HepG2 (cell line): ENCODE results near the gene YPEL5. TPM values are rescaled to one million over a fixed set of nuclear protein-coding genes. Genes with fewer than 3 reads are reported as not detected.

Source experiments
- ATAC-seq: fragments of 200-7000 bp; cut with Tn5 transposase; 3 replicates; pipeline ENCODE4 v1.9.1; 2020; ENCODE audit warnings: mild to moderate bottlenecking, moderate library complexity
- BruUV-seq: library from RNA; stranded (reverse); fragments of 400-500 nt; replicated peaks from 2 replicates; lab custom pipeline; 2021; lab: Mats Ljungman, UMichigan
- CTCF ChIA-PET: fragments of 300-600 bp; formaldehyde crosslinking; extraction: SDS; loops from one replicate; lab custom pipeline; 2021; ENCODE audit warnings: low total read pairs, inconsistent platforms, low intra/inter-chr PET ratio; lab: Yijun Ruan, JAX
- POLR2A ChIA-PET: fragments of 350-600 bp; sonication (Branson Sonifier 250); formaldehyde crosslinking; loops from one replicate; lab custom pipeline; 2020; ENCODE audit warnings: antibody characterized with exemption, inconsistent platforms; lab: Yijun Ruan, JAX
- DNase-seq: peaks from one replicate; pipeline ENCODE4 v3.0.0-alpha.2; 2015; ENCODE audit warnings: low spot score
- FAIRE-seq: peaks from 3 replicates; lab custom pipeline; 2011; peaks lifted over from hg19 to GRCh38; lab: Jason Lieb, UNC
- H2AFZ ChIP-seq: one replicate; pipeline ENCODE4 v1.6.1; 2011; ENCODE audit warnings: low read length, inconsistent platforms
- H3K27ac ChIP-seq: fragments of 300-600 bp; 3 replicates; pipeline ENCODE4 v1.8.0; 2011; ENCODE audit warnings: mixed run types, mild to moderate bottlenecking, mixed read lengths, low read length, inconsistent platforms; ENCODE audit not compliant: insufficient read depth; ENCODE audit errors: extremely low read length
- H3K27me3 ChIP-seq, 2 experiments: fragments of 200-600 bp in 1 of 2; 2 replicates in 1 of 2; 3 replicates in 1 of 2; pipeline versions ENCODE4 v1.6.0 to v1.8.0; 2011; ENCODE audit warnings: low read length in 2 of 2, mild to moderate bottlenecking in 2 of 2, moderate library complexity in 2 of 2, inconsistent platforms in 1 of 2; ENCODE audit not compliant: insufficient read depth in 2 of 2, control insufficient read depth in 1 of 2
- H3K36me3 ChIP-seq, 2 experiments: fragments of 200-600 bp in 1 of 2; replicated peaks in 1 of 2; 2 replicates in 1 of 2; 3 replicates in 1 of 2; pipeline versions ENCODE4 v1.5.1 to v1.8.0; 2011; ENCODE audit warnings: low read length in 2 of 2, inconsistent platforms in 1 of 2; ENCODE audit not compliant: insufficient read depth in 2 of 2, control insufficient read depth in 1 of 2
- H3K4me1 ChIP-seq: 2 replicates; pipeline ENCODE4 v1.5.1; 2012; ENCODE audit warnings: low read length, inconsistent platforms; ENCODE audit not compliant: insufficient read depth
- H3K4me2 ChIP-seq: 2 replicates; pipeline ENCODE4 v1.6.0; 2011; ENCODE audit warnings: low read depth, low read length, inconsistent platforms
- H3K4me3 ChIP-seq, 3 experiments: fragments of 200-600 bp in 1 of 3; sonication (generic), shearing (Covaris generic) in 1 of 3; replicated peaks in 1 of 3; 2 replicates each; pipeline ENCODE4 v1.5.1; 2011 to 2016; ENCODE audit warnings: low read length in 3 of 3, inconsistent platforms in 2 of 3, low read depth in 2 of 3, mild to moderate bottlenecking in 2 of 3, control low read depth in 1 of 3, mixed read lengths in 1 of 3; ENCODE audit not compliant: insufficient read depth in 1 of 3
- H3K79me2 ChIP-seq: one replicate; pipeline ENCODE4 v1.6.1; 2011; ENCODE audit warnings: low read length, inconsistent platforms; ENCODE audit not compliant: insufficient read depth
- H3K9ac ChIP-seq: 2 replicates; pipeline ENCODE4 v1.6.0; 2011; ENCODE audit warnings: mild to moderate bottlenecking, low read depth, low read length, inconsistent platforms; ENCODE audit not compliant: insufficient read depth
- H3K9me3 ChIP-seq: 2 replicates; pipeline ENCODE4 v1.5.1; 2012; ENCODE audit warnings: mild to moderate bottlenecking, low read length
- H4K20me1 ChIP-seq: 2 replicates; pipeline ENCODE4 v1.6.0; 2011; ENCODE audit warnings: inconsistent platforms, mild to moderate bottlenecking, low read length, moderate library complexity; ENCODE audit not compliant: insufficient read depth
- FLYWCH1 ChIP-seq: sonication (generic); formaldehyde crosslinking; IDR thresholded peaks from 2 replicates; pipeline ENCODE4 v1.8.1; 2023; ENCODE audit warnings: mild to moderate bottlenecking, missing genetic modification reagents
- KLF6 ChIP-seq: IDR thresholded peaks from 2 replicates; pipeline ENCODE4 v1.8.0; 2016; ENCODE audit warnings: missing biosample characterization, missing genetic modification reagents
- NKX3-1 ChIP-seq: sonication (generic); formaldehyde crosslinking; IDR thresholded peaks from 2 replicates; pipeline ENCODE4 v1.5.0; 2020; ENCODE audit warnings: missing genetic modification reagents
- SALL2 ChIP-seq: sonication (generic); formaldehyde crosslinking; IDR thresholded peaks from 2 replicates; pipeline ENCODE4 v1.8.1; 2023; ENCODE audit warnings: mild to moderate bottlenecking, missing genetic modification reagents, inconsistent platforms
- SRSF9 ChIP-seq: fragments of 200-400 bp; formaldehyde crosslinking; IDR thresholded peaks from 2 replicates; pipeline ENCODE4 v1.6.1; 2018; ENCODE audit warnings: borderline replicate concordance, mild to moderate bottlenecking, low read depth, low read length; ENCODE audit not compliant: insufficient read depth, poor library complexity, severe bottlenecking
- TOE1 ChIP-seq: sonication (generic); formaldehyde crosslinking; IDR thresholded peaks from 2 replicates; pipeline ENCODE4 v1.4.0; 2020; ENCODE audit warnings: mild to moderate bottlenecking, missing genetic modification reagents
- ZNF34 ChIP-seq: sonication (generic); formaldehyde crosslinking; IDR thresholded peaks from 2 replicates; pipeline ENCODE4 v1.4.0; 2020; ENCODE audit warnings: mild to moderate bottlenecking, missing genetic modification reagents, borderline replicate concordance
- ZNF432 ChIP-seq: sonication (generic); formaldehyde crosslinking; IDR thresholded peaks from 2 replicates; pipeline ENCODE4 v1.5.0; 2020; ENCODE audit warnings: missing genetic modification reagents, mild to moderate bottlenecking, borderline replicate concordance
- ZNF460 ChIP-seq: sonication (generic); formaldehyde crosslinking; IDR thresholded peaks from 2 replicates; pipeline ENCODE4 v1.5.1; 2020; ENCODE audit warnings: missing genetic modification reagents, mild to moderate bottlenecking, borderline replicate concordance
- ZNF547 ChIP-seq: sonication (generic); formaldehyde crosslinking; IDR thresholded peaks from 2 replicates; pipeline ENCODE4 v1.5.1; 2020; ENCODE audit warnings: mild to moderate bottlenecking, missing genetic modification reagents
- ZNF552 ChIP-seq: sonication (generic); formaldehyde crosslinking; IDR thresholded peaks from 2 replicates; pipeline ENCODE4 v1.9.0; 2022; ENCODE audit warnings: missing genetic modification reagents, mild to moderate bottlenecking, borderline replicate concordance
- ZNF567 ChIP-seq: sonication (generic); formaldehyde crosslinking; IDR thresholded peaks from 2 replicates; pipeline ENCODE4 v1.8.1; 2023; ENCODE audit warnings: mild to moderate bottlenecking, missing genetic modification reagents, borderline replicate concordance
- ZNF7 ChIP-seq: IDR thresholded peaks from 2 replicates; pipeline ENCODE4 v1.6.1; 2016; ENCODE audit warnings: missing biosample characterization, missing genetic modification reagents
- ZSCAN25 ChIP-seq: sonication (generic); formaldehyde crosslinking; IDR thresholded peaks from 2 replicates; pipeline ENCODE4 v1.8.0; 2022; ENCODE audit warnings: mild to moderate bottlenecking, missing genetic modification reagents
- WGBS: methylation state at CpG from one replicate; pipeline ENCODE4 v1.1.6; 2017; ENCODE audit warnings: low lambda C conversion rate; 5-methylcytosine and 5-hydroxymethylcytosine counted together
- in situ Hi-C: cut with HindIII; loops from 2 replicates; pipeline ENCODE4 v1.10.0; 2017; ENCODE audit warnings: low pct_unique_long_range_greater_than_20kb; ENCODE audit not compliant: extremely low pct_ligation_motif_present
- intact Hi-C: fragments of 100-400 bp; cut with micrococcal nuclease; formaldehyde crosslinking; loops from one replicate; pipeline ENCODE4 v1.10.0; 2022; ENCODE audit not compliant: unreplicated experiment
- polyA plus RNA-seq, 8 experiments: library from polyadenylated mRNA; depleted of rRNA in 3 of 8; stranded (reverse) in 7 of 8; unstranded in 1 of 8; fragments of >200 nt; fragmentation: Illumina TruSeq in 4 of 8; extraction: Trizol in 4 of 8; gene quantifications; 2 replicates each; pipeline versions ENCODE4 v1.2.1 to v1.2.3, GENCODE V29; 2011 to 2016; ENCODE audit warnings: low read depth in 4 of 8, missing spikeins in 1 of 8, mixed read lengths in 1 of 8; ENCODE audit not compliant: insufficient read depth in 1 of 8
- total RNA-seq, 5 experiments: library from RNA; depleted of rRNA; stranded (reverse); fragments of >200 nt; fragmentation: Illumina TruSeq; extraction: Trizol; gene quantifications; 2 replicates each; pipeline ENCODE4 v1.2.3, GENCODE V29; 2016; ENCODE audit warnings: low read depth in 1 of 5
- TF ChIP-seq, protein P1 (sequence below): sonication (generic); formaldehyde crosslinking; IDR thresholded peaks from 2 replicates; pipeline ENCODE4 v1.4.0; 2020; ENCODE audit warnings: missing genetic modification reagents, borderline replicate concordance
- TF ChIP-seq, protein P2 (sequence below): sonication (generic); formaldehyde crosslinking; IDR thresholded peaks from 2 replicates; pipeline ENCODE4 v1.5.0; 2020; ENCODE audit warnings: missing genetic modification reagents, mild to moderate bottlenecking, borderline replicate concordance
- TF ChIP-seq, protein P3 (sequence below): sonication (generic); formaldehyde crosslinking; IDR thresholded peaks from 2 replicates; pipeline ENCODE4 v1.8.1; 2022; ENCODE audit warnings: low read depth, mild to moderate bottlenecking, missing genetic modification reagents
- TF ChIP-seq, protein P4 (sequence below): sonication (generic); formaldehyde crosslinking; IDR thresholded peaks from 2 replicates; pipeline ENCODE4 v1.4.0; 2020; ENCODE audit warnings: missing genetic modification reagents, low read depth, mild to moderate bottlenecking, borderline replicate concordance

The YPEL5 gene
- total and polyA plus RNA-seq, 2 of the 13 experiments (the other 11 are each of a cell fraction or from before 2014, with no cell fraction given), result 12.7 to 49.7 TPM

DNA sequence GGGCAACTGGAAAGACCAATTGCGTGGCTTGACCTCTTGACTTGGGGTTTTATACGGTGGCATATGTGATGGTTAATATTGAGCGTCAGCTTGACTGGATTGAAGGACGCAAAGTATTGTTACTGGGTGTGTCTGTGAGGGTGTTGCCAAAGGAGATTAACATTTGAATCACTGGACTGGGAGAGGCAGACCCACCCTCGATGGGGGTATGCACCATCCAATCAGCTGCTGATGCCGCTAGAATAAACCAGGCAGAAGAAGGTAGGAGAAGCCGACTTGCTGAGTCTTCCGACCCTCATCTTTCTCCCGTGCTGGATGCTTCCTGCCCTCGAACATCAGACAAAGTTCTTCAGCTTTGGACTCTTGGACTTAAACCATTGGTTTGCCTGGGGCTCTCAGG is 34.2 kb upstream of the YPEL5 start:
- in situ Hi-C loops, result no loop called here
- intact Hi-C loops, result no loop called here
- TF ChIP-seq, protein P1, sequence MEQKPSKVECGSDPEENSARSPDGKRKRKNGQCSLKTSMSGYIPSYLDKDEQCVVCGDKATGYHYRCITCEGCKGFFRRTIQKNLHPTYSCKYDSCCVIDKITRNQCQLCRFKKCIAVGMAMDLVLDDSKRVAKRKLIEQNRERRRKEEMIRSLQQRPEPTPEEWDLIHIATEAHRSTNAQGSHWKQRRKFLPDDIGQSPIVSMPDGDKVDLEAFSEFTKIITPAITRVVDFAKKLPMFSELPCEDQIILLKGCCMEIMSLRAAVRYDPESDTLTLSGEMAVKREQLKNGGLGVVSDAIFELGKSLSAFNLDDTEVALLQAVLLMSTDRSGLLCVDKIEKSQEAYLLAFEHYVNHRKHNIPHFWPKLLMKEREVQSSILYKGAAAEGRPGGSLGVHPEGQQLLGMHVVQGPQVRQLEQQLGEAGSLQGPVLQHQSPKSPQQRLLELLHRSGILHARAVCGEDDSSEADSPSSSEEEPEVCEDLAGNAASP (CRISPR knock-in tag), result no peak
- TF ChIP-seq ZNF432 (CRISPR knock-in tag) (no peak), ZSCAN25 (CRISPR knock-in tag) (no peak), TOE1 (CRISPR knock-in tag) (no peak), ZNF7 (CRISPR knock-in tag) (no peak), KLF6 (CRISPR knock-in tag) (no peak), ZNF34 (CRISPR knock-in tag) (no peak), ZNF552 (CRISPR knock-in tag) (no peak), SALL2 (CRISPR knock-in tag) (no peak), NKX3-1 (no peak), ZNF567 (CRISPR knock-in tag) (no peak), FLYWCH1 (CRISPR knock-in tag) (no peak), ZNF547 (CRISPR knock-in tag) (no peak), ZNF460 (no peak), SRSF9 (no peak)
- TF ChIP-seq, protein P2, sequence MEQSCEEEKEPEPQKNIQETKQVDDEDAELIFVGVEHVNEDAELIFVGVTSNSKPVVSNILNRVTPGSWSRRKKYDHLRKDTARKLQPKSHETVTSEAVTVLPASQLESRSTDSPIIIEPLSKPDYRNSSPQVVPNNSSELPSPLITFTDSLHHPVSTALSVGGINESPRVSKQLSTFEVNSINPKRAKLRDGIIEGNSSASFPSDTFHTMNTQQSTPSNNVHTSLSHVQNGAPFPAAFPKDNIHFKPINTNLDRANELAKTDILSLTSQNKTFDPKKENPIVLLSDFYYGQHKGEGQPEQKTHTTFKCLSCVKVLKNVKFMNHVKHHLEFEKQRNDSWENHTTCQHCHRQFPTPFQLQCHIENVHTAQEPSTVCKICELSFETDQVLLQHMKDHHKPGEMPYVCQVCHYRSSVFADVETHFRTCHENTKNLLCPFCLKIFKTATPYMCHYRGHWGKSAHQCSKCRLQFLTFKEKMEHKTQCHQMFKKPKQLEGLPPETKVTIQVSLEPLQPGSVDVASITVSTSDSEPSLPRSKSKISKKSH (CRISPR knock-in tag), result no peak
- TF ChIP-seq, protein P3, sequence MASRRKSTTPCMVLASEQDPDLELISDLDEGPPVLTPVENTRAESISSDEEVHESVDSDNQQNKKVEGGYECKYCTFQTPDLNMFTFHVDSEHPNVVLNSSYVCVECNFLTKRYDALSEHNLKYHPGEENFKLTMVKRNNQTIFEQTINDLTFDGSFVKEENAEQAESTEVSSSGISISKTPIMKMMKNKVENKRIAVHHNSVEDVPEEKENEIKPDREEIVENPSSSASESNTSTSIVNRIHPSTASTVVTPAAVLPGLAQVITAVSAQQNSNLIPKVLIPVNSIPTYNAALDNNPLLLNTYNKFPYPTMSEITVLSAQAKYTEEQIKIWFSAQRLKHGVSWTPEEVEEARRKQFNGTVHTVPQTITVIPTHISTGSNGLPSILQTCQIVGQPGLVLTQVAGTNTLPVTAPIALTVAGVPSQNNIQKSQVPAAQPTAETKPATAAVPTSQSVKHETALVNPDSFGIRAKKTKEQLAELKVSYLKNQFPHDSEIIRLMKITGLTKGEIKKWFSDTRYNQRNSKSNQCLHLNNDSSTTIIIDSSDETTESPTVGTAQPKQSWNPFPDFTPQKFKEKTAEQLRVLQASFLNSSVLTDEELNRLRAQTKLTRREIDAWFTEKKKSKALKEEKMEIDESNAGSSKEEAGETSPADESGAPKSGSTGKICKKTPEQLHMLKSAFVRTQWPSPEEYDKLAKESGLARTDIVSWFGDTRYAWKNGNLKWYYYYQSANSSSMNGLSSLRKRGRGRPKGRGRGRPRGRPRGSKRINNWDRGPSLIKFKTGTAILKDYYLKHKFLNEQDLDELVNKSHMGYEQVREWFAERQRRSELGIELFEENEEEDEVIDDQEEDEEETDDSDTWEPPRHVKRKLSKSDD (CRISPR knock-in tag), result no peak
- TF ChIP-seq, protein P4, sequence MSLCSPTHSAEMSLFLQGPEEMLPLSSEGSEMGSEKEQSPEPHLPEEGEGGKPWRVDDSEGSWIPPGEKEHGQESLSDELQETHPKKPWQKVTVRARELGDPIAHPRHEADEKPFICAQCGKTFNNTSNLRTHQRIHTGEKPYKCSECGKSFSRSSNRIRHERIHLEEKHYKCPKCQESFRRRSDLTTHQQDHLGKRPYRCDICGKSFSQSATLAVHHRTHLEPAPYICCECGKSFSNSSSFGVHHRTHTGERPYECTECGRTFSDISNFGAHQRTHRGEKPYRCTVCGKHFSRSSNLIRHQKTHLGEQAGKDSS (CRISPR knock-in tag), result no peak

More for the DNA sequence above, 34.2 kb upstream of the YPEL5 start:
- Histone ChIP-seq H3K27me3 (peaks cover 0 to 12% of the 10 kb centered on the region in 2 experiments; a peak in 3 of 5 replicates), H3K36me3 (no peaks in the 10 kb centered on the region), H3K4me1 (peaks cover 28% of the 10 kb centered on the region), H3K4me3 (no peak overlapping the region), H4K20me1 (no peaks in the 10 kb centered on the region), H3K27ac (no peak overlapping the region), H3K79me2 (no peaks in the 10 kb centered on the region), H3K9ac (no peak overlapping the region), H2AFZ (no peak overlapping the region), H3K4me2 (no peak overlapping the region), H3K9me3 (no peaks in the 10 kb centered on the region)
- DNase-seq, result no peak
- ATAC-seq, result no peak
- no TSS peak for BruUV-seq
- CTCF ChIA-PET, result interaction anchor here (4.4 kb wide), 1 partner anchor 20 kb away, joined by 106 read pairs; no protein-coding TSS in a partner anchor
- FAIRE-seq, result no peak
- 61% methylated on average over 10 of the region's 10 CpGs for WGBS
- POLR2A ChIA-PET, result no interaction called here
